HepG2 (cell line): ENCODE measurements around the gene ALG14. TPM values are rescaled to one million over a fixed set of nuclear protein-coding genes. Genes with fewer than 3 reads are reported as not detected.

Experiments used
- ATAC-seq: fragments of 200-7000 bp; cut with Tn5 transposase; 3 replicates; pipeline ENCODE4 v1.9.1; 2020; ENCODE audit warnings: mild to moderate bottlenecking, moderate library complexity
- BruUV-seq: library from RNA; stranded (reverse); fragments of 400-500 nt; replicated peaks from 2 replicates; lab custom pipeline; 2021; lab: Mats Ljungman, UMichigan
- CTCF ChIA-PET: fragments of 300-600 bp; formaldehyde crosslinking; extraction: SDS; loops from one replicate; lab custom pipeline; 2021; ENCODE audit warnings: low total read pairs, inconsistent platforms, low intra/inter-chr PET ratio; lab: Yijun Ruan, JAX
- POLR2A ChIA-PET: fragments of 350-600 bp; sonication (Branson Sonifier 250); formaldehyde crosslinking; loops from one replicate; lab custom pipeline; 2020; ENCODE audit warnings: antibody characterized with exemption, inconsistent platforms; lab: Yijun Ruan, JAX
- DNase-seq: peaks from one replicate; pipeline ENCODE4 v3.0.0-alpha.2; 2015; ENCODE audit warnings: low spot score
- FAIRE-seq: peaks from 3 replicates; lab custom pipeline; 2011; peaks lifted over from hg19 to GRCh38; lab: Jason Lieb, UNC
- H2AFZ ChIP-seq: one replicate; pipeline ENCODE4 v1.6.1; 2011; ENCODE audit warnings: low read length, inconsistent platforms
- H3K27ac ChIP-seq: fragments of 300-600 bp; 3 replicates; pipeline ENCODE4 v1.8.0; 2011; ENCODE audit warnings: mixed run types, mild to moderate bottlenecking, mixed read lengths, low read length, inconsistent platforms; ENCODE audit not compliant: insufficient read depth; ENCODE audit errors: extremely low read length
- H3K27me3 ChIP-seq, 2 experiments: fragments of 200-600 bp in 1 of 2; 2 replicates in 1 of 2; 3 replicates in 1 of 2; pipeline versions ENCODE4 v1.6.0 to v1.8.0; 2011; ENCODE audit warnings: low read length in 2 of 2, mild to moderate bottlenecking in 2 of 2, moderate library complexity in 2 of 2, inconsistent platforms in 1 of 2; ENCODE audit not compliant: insufficient read depth in 2 of 2, control insufficient read depth in 1 of 2
- H3K36me3 ChIP-seq, 2 experiments: fragments of 200-600 bp in 1 of 2; replicated peaks in 1 of 2; 2 replicates in 1 of 2; 3 replicates in 1 of 2; pipeline versions ENCODE4 v1.5.1 to v1.8.0; 2011; ENCODE audit warnings: low read length in 2 of 2, inconsistent platforms in 1 of 2; ENCODE audit not compliant: insufficient read depth in 2 of 2, control insufficient read depth in 1 of 2
- H3K4me1 ChIP-seq: 2 replicates; pipeline ENCODE4 v1.5.1; 2012; ENCODE audit warnings: low read length, inconsistent platforms; ENCODE audit not compliant: insufficient read depth
- H3K4me2 ChIP-seq: 2 replicates; pipeline ENCODE4 v1.6.0; 2011; ENCODE audit warnings: low read depth, low read length, inconsistent platforms
- H3K4me3 ChIP-seq, 3 experiments: fragments of 200-600 bp in 1 of 3; sonication (generic), shearing (Covaris generic) in 1 of 3; replicated peaks in 1 of 3; 2 replicates each; pipeline ENCODE4 v1.5.1; 2011 to 2016; ENCODE audit warnings: low read length in 3 of 3, inconsistent platforms in 2 of 3, low read depth in 2 of 3, mild to moderate bottlenecking in 2 of 3, control low read depth in 1 of 3, mixed read lengths in 1 of 3; ENCODE audit not compliant: insufficient read depth in 1 of 3
- H3K79me2 ChIP-seq: one replicate; pipeline ENCODE4 v1.6.1; 2011; ENCODE audit warnings: low read length, inconsistent platforms; ENCODE audit not compliant: insufficient read depth
- H3K9ac ChIP-seq: 2 replicates; pipeline ENCODE4 v1.6.0; 2011; ENCODE audit warnings: mild to moderate bottlenecking, low read depth, low read length, inconsistent platforms; ENCODE audit not compliant: insufficient read depth
- H3K9me3 ChIP-seq: 2 replicates; pipeline ENCODE4 v1.5.1; 2012; ENCODE audit warnings: mild to moderate bottlenecking, low read length
- H4K20me1 ChIP-seq: 2 replicates; pipeline ENCODE4 v1.6.0; 2011; ENCODE audit warnings: inconsistent platforms, mild to moderate bottlenecking, low read length, moderate library complexity; ENCODE audit not compliant: insufficient read depth
- AHDC1 ChIP-seq: sonication (generic); formaldehyde crosslinking; IDR thresholded peaks from 2 replicates; pipeline ENCODE4 v1.5.1; 2020; ENCODE audit warnings: mild to moderate bottlenecking, missing genetic modification reagents, borderline replicate concordance
- AKAP8 ChIP-seq: sonication (generic); formaldehyde crosslinking; IDR thresholded peaks from 2 replicates; pipeline ENCODE4 v1.5.1; 2020; ENCODE audit warnings: mild to moderate bottlenecking, missing genetic modification reagents
- ATF1 ChIP-seq: IDR thresholded peaks from 2 replicates; pipeline ENCODE4 v1.6.1; 2016; ENCODE audit warnings: mild to moderate bottlenecking, control low read depth
- ATF7-NPFF ChIP-seq: sonication (generic); formaldehyde crosslinking; IDR thresholded peaks from 2 replicates; pipeline ENCODE4 v1.8.1; 2023; ENCODE audit warnings: mild to moderate bottlenecking, low read depth, missing genetic modification reagents, moderate library complexity
- DNMT3B ChIP-seq: conservative IDR thresholded peaks from 2 replicates; pipeline ENCODE4 v1.6.1; 2016; ENCODE audit warnings: missing biosample characterization, control low read depth
- FOXA3 ChIP-seq: IDR thresholded peaks from 2 replicates; pipeline ENCODE4 v1.6.1; 2016; ENCODE audit warnings: missing genetic modification reagents, missing compliant biosample characterization
- MYNN ChIP-seq: sonication (generic); formaldehyde crosslinking; IDR thresholded peaks from 2 replicates; pipeline ENCODE4 v1.4.0; 2020; ENCODE audit warnings: mild to moderate bottlenecking, low read depth, missing genetic modification reagents
- ZBTB33 ChIP-seq: sonication (generic); formaldehyde crosslinking; IDR thresholded peaks from 2 replicates; pipeline ENCODE4 v1.4.0; 2020; ENCODE audit warnings: missing genetic modification reagents
- ZBTB38 ChIP-seq: sonication (generic); formaldehyde crosslinking; IDR thresholded peaks from 2 replicates; pipeline ENCODE4 v1.5.1; 2020; ENCODE audit warnings: mild to moderate bottlenecking, missing genetic modification reagents
- ZBTB8A ChIP-seq: sonication (generic); formaldehyde crosslinking; IDR thresholded peaks from 2 replicates; pipeline ENCODE4 v1.4.0; 2020; ENCODE audit warnings: mild to moderate bottlenecking, low read depth, missing genetic modification reagents, borderline replicate concordance
- ZNF44 ChIP-seq: sonication (generic); formaldehyde crosslinking; IDR thresholded peaks from 2 replicates; pipeline ENCODE4 v1.5.1; 2020; ENCODE audit warnings: mild to moderate bottlenecking, missing genetic modification reagents
- ZNF512B ChIP-seq: sonication (generic); formaldehyde crosslinking; IDR thresholded peaks from 2 replicates; pipeline ENCODE4 v1.5.1; 2020; ENCODE audit warnings: missing genetic modification reagents, mild to moderate bottlenecking, borderline replicate concordance
- ZNF567 ChIP-seq: sonication (generic); formaldehyde crosslinking; IDR thresholded peaks from 2 replicates; pipeline ENCODE4 v1.8.1; 2023; ENCODE audit warnings: mild to moderate bottlenecking, missing genetic modification reagents, borderline replicate concordance
- ZNF773 ChIP-seq: sonication (generic); formaldehyde crosslinking; IDR thresholded peaks from 2 replicates; pipeline ENCODE4 v1.4.0; 2020; ENCODE audit warnings: missing genetic modification reagents, borderline replicate concordance
- WGBS: methylation state at CpG from one replicate; pipeline ENCODE4 v1.1.6; 2017; ENCODE audit warnings: low lambda C conversion rate; 5-methylcytosine and 5-hydroxymethylcytosine counted together
- in situ Hi-C: cut with HindIII; loops from 2 replicates; pipeline ENCODE4 v1.10.0; 2017; ENCODE audit warnings: low pct_unique_long_range_greater_than_20kb; ENCODE audit not compliant: extremely low pct_ligation_motif_present
- intact Hi-C: fragments of 100-400 bp; cut with micrococcal nuclease; formaldehyde crosslinking; loops from one replicate; pipeline ENCODE4 v1.10.0; 2022; ENCODE audit not compliant: unreplicated experiment
- polyA plus RNA-seq, 8 experiments: library from polyadenylated mRNA; depleted of rRNA in 3 of 8; stranded (reverse) in 7 of 8; unstranded in 1 of 8; fragments of >200 nt; fragmentation: Illumina TruSeq in 4 of 8; extraction: Trizol in 4 of 8; gene quantifications; 2 replicates each; pipeline versions ENCODE4 v1.2.1 to v1.2.3, GENCODE V29; 2011 to 2016; ENCODE audit warnings: low read depth in 4 of 8, missing spikeins in 1 of 8, mixed read lengths in 1 of 8; ENCODE audit not compliant: insufficient read depth in 1 of 8
- total RNA-seq, 5 experiments: library from RNA; depleted of rRNA; stranded (reverse); fragments of >200 nt; fragmentation: Illumina TruSeq; extraction: Trizol; gene quantifications; 2 replicates each; pipeline ENCODE4 v1.2.3, GENCODE V29; 2016; ENCODE audit warnings: low read depth in 1 of 5

The ALG14 gene
- total and polyA plus RNA-seq, 2 of the 13 experiments (the other 11 are each of a cell fraction or from before 2014, with no cell fraction given): 4.5 to 12.7 TPM

- no peak for TF ChIP-seq ZNF512B
- TF ChIP-seq ZNF44: no peak
Measured at GRCh38 chr1:95057351-95057750, 15.4 kb downstream of the ALG14 start (continued).

GRCh38 chr1:95049935-95050334 lies 22.8 kb downstream of the ALG14 start:
- no peak for DNase-seq
- Histone ChIP-seq H3K36me3 (no peaks in the 10 kb centered on the region), H3K9ac (no peak overlapping the region), H3K4me1 (no peaks in the 10 kb centered on the region), H2AFZ (no peak overlapping the region), H3K27me3 (no peaks in the 10 kb centered on the region), H3K4me2 (no peak overlapping the region), H3K9me3 (no peaks in the 10 kb centered on the region), H3K27ac (no peak overlapping the region), H3K79me2 (peaks cover 2% of the 10 kb centered on the region), H4K20me1 (no peaks in the 10 kb centered on the region), H3K4me3 (0 out of 6 replicates have a peak overlapping the region, but pooled peaks of 1 of the 3 experiments have one; percentile 7)
- in situ Hi-C loops (loop anchor here (25.0 kb wide), 1 partner anchor 513 kb away; the partner anchor contains the start of gene F3), intact Hi-C loops (no loop called here)
- no TSS peak for BruUV-seq
- ATAC-seq: no peak
- no peak for FAIRE-seq
- POLR2A ChIA-PET: no interaction called here
- CTCF ChIA-PET: no interaction called here
- 98% methylated on average over 5 of the region's 5 CpGs for WGBS
- TF ChIP-seq FOXA3 (CRISPR knock-in tag) (no peak), ZBTB8A (CRISPR knock-in tag) (no peak), AKAP8 (CRISPR knock-in tag) (no peak), AHDC1 (CRISPR knock-in tag) (no peak), ATF1 (CRISPR knock-in tag) (no peak), ZBTB38 (CRISPR knock-in tag) (no peak), DNMT3B (CRISPR knock-in tag) (no peak), ATF7-NPFF (CRISPR knock-in tag) (no peak), ZNF773 (CRISPR knock-in tag) (no peak), ZNF567 (CRISPR knock-in tag) (no peak), MYNN (CRISPR knock-in tag) (no peak), ZBTB33 (CRISPR knock-in tag) (no peak)
